ENCODE results near the gene NFYC.

DNA sequence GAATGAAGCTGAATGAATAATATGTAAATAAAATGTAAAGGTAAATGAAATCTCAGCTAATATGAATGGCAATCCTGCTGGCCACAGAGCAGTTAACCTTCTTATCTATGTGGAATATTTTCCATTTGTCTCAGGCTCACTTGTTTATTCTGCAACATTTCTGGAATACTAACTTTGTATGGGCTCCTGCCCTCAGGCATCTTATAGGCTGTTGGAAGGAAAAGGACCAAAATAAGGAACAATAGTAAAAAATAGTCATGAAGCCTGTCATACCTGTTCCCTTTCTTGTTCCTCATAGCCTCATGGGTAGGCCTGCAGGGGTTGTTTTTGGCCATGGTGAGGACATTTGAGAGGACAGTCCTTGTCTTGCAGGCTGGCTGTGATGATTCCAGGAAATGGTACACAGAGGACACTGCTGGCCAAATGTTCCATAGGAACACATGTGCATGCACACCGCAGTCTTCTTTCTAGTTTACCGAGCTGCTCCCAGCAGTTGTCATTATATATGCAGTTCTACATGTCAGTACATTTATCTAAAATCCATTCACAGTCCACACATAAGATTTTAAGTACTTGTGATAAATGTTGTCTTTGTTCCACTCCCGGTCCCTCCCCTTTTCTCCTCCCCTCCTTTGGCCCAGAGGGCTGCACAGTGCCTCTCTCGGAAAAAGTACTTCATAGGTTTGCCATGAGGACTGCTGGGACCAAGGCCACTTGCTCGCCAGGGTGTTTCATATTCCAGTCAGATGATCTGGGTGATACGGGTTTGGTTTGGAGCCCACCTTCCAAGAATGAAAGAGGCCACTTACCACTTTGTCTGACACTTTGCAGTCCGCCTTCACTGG, 76.9 kb downstream of the NFYC start:
- TF ChIP-seq, protein P1, sequence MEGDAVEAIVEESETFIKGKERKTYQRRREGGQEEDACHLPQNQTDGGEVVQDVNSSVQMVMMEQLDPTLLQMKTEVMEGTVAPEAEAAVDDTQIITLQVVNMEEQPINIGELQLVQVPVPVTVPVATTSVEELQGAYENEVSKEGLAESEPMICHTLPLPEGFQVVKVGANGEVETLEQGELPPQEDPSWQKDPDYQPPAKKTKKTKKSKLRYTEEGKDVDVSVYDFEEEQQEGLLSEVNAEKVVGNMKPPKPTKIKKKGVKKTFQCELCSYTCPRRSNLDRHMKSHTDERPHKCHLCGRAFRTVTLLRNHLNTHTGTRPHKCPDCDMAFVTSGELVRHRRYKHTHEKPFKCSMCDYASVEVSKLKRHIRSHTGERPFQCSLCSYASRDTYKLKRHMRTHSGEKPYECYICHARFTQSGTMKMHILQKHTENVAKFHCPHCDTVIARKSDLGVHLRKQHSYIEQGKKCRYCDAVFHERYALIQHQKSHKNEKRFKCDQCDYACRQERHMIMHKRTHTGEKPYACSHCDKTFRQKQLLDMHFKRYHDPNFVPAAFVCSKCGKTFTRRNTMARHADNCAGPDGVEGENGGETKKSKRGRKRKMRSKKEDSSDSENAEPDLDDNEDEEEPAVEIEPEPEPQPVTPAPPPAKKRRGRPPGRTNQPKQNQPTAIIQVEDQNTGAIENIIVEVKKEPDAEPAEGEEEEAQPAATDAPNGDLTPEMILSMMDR (IDR thresholded peaks at IDR 0.05) = no peak
- TF ChIP-seq POLR2A (IDR thresholded peaks at IDR 0.05) = no peak

All from heart left ventricle (tissue), 13 donors.